ENCODE data around the gene CAMK4.

The CAMK4 gene

DNA sequence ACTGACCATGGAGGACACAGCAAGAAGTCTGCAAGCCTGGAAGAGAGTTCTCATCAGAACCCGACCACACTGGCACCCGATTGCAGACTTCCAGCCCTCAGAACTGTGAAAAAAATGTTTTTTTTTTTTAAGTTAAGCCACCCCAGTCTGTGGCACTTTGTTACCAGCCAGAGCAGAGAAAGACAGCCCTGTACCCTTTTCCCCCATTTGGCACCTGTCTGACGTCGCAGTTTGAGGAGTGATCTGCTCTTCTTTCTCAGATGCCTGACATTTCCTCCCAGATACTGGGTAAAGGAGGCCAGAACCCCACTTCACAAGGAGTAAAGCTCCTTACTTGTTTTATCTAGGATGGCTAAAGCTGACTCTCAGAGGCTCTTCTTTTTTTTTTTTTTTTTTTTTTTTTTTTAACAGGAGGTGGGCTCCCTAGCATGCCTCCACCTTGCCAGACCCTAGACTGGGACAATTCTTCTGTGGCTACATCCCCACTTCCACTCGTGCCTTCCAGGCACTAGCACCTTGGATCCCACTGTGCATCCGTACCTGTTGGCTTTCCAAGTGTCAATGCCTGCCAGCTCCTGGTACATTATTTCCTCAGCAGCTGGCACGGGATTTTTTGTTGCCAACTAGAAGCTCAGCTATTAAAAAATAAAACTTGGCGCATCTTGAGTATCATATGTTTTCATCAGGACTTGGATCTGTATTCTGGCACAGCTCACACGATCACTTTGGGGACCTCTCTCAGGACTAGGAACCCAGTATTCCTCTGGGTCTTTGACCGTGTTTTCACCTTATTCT, 14.4 kb downstream of the CAMK4 start:
- no peak overlapping the region for H3K4me3 ChIP-seq (ENCODE audit: control insufficient read depth, low read depth, low read length)

DNA sequence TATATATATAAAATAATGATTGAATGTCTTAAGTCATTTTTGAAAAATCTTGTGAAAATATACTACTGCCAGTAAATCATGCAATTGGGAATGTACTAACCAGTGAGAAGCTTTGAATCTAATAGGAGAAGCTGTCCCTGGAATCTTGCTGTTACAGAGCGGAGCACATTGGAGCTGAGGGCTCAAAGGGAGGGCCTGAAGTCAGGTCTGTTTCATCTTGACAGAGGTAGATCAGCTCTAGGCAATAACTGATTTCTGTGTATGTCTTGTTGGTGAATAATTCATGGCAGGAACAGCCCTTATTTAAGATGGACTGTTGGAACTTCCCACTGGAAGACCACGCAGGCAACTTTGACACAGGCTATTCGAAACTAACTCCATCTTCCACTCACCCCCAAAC, 17.5 kb downstream of the CAMK4 start:
- no peak for TF ChIP-seq CTCF (conservative IDR thresholded peaks at IDR 0.05; ENCODE audit: control insufficient read depth, insufficient read depth, low read depth, low read length)
- no peak for DNase-seq (ENCODE audit: low read depth)
- H3K4me3 ChIP-seq (ENCODE audit: control insufficient read depth, low read depth, low read length) = no peak overlapping the region

More for the DNA sequence above, 14.4 kb downstream of the CAMK4 start:
- DNase-seq (ENCODE audit: low read depth) = no peak
- no peak for TF ChIP-seq CTCF (conservative IDR thresholded peaks at IDR 0.05; ENCODE audit: control insufficient read depth, insufficient read depth, low read depth, low read length)

GRCh38 chr5:111242606-111243005, 18.4 kb downstream of the CAMK4 start:
- no peak for TF ChIP-seq CTCF (conservative IDR thresholded peaks at IDR 0.05; ENCODE audit: control insufficient read depth, insufficient read depth, low read depth, low read length)
- no peak overlapping the region for H3K4me3 ChIP-seq (ENCODE audit: control insufficient read depth, low read depth, low read length)
- no peak for DNase-seq (ENCODE audit: low read depth)

DNA sequence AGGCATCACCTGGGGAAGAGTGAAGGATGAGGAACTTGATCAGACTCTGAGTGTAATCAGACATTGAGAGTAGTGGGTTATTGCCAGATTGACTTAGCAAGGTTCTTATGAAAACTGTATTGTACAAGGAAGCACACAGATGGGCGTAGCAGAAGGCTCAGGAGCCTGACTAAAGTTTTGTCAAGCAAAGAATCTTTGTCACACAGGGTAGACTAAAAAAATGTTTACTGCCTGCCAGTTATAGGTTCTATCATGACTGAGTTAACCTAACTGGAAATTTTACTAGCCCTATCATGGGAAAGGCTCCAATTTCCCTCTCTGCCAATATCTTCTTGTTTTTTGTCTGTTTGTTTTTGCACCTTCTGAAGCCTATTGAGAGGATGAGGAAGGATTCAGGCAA, 19.1 kb downstream of the CAMK4 start:
- no peak for TF ChIP-seq CTCF (conservative IDR thresholded peaks at IDR 0.05; ENCODE audit: control insufficient read depth, insufficient read depth, low read depth, low read length)
- no peak overlapping the region for H3K4me3 ChIP-seq (ENCODE audit: control insufficient read depth, low read depth, low read length)
- DNase-seq (ENCODE audit: low read depth) = no peak

DNA sequence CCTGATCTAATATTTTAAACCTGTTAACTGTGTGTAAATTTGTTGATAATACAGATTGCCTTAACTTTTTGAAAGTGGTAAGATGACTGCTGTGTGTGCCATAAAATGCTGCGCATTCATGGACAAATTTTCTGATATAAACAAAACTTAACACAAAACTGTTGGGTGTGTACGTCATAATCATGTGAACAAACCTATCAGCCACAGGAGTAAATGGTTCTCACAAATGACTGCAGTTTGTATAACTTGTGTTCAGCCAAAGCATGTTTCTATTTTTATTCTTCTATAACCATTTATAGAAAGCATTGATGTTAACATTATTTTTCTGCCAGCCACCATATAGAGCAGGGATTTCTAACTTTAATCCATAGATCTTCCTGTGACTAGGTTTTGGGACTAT, 21.5 kb downstream of the CAMK4 start:
- no peak overlapping the region for H3K4me3 ChIP-seq (ENCODE audit: control insufficient read depth, low read depth, low read length)
- DNase-seq (ENCODE audit: low read depth) = no peak
- no peak for TF ChIP-seq CTCF (conservative IDR thresholded peaks at IDR 0.05; ENCODE audit: control insufficient read depth, insufficient read depth, low read depth, low read length)

GRCh38 chr5:111246459-111246858, 22.3 kb downstream of the CAMK4 start:
- no peak for TF ChIP-seq CTCF (conservative IDR thresholded peaks at IDR 0.05; ENCODE audit: control insufficient read depth, insufficient read depth, low read depth, low read length)
- DNase-seq (ENCODE audit: low read depth) = no peak
- H3K4me3 ChIP-seq (ENCODE audit: control insufficient read depth, low read depth, low read length) = no peak overlapping the region

Measured in fibroblast of mammary gland (primary cell).